GM12878 (cell line): ENCODE data around the gene C16orf96. TPM values are rescaled to one million over a fixed set of nuclear protein-coding genes. Genes with fewer than 3 reads are reported as not detected.

Experiments used
- ATAC-seq: fragments of 200-7000 bp; cut with Tn5 transposase; 3 replicates; pipeline ENCODE4 v1.9.1; 2020; ENCODE audit warnings: mild to moderate bottlenecking, moderate library complexity
- BruUV-seq: library from RNA; stranded (reverse); fragments of 400-500 nt; replicated peaks from 2 replicates; lab custom pipeline; 2021; lab: Mats Ljungman, UMichigan
- CTCF ChIA-PET: fragments of 300-600 bp; sonication (Branson Sonifier 250); formaldehyde crosslinking; extraction: SDS; loops from one replicate; lab custom pipeline; 2021; ENCODE audit warnings: inconsistent platforms; lab: Yijun Ruan, JAX
- POLR2A ChIA-PET: fragments of 350-600 bp; formaldehyde crosslinking; extraction: SDS; loops from one replicate; lab custom pipeline; 2021; ENCODE audit warnings: inconsistent platforms; lab: Charles Lee
- RAD21 ChIA-PET: fragments of 300-600 bp; sonication (Branson Sonifier 250); formaldehyde crosslinking; loops from one replicate; lab custom pipeline; 2023; ENCODE audit warnings: antibody characterized with exemption; ENCODE audit not compliant: unreplicated experiment; lab: Charles Lee
- SMC1A ChIA-PET: fragments of 300-600 bp; sonication (Branson Sonifier 250); formaldehyde crosslinking; loops from one replicate; lab custom pipeline; 2023; ENCODE audit not compliant: unreplicated experiment, uncharacterized antibody; lab: Charles Lee
- DNase-seq: peaks from one replicate; pipeline ENCODE4 v3.0.0-alpha.2; 2011; ENCODE audit warnings: low read depth, low spot score
- FAIRE-seq: peaks from 3 replicates; lab custom pipeline; 2011; peaks lifted over from hg19 to GRCh38; lab: Jason Lieb, UNC
- H2AFZ ChIP-seq: 2 replicates; pipeline ENCODE4 v1.6.0; 2011; ENCODE audit warnings: low read depth, low read length, control low read depth; ENCODE audit not compliant: control insufficient read depth
- H3K27ac ChIP-seq: 2 replicates; pipeline ENCODE4 v1.5.1; 2011; ENCODE audit warnings: control low read depth; ENCODE audit not compliant: control insufficient read depth, insufficient read depth
- H3K27me3 ChIP-seq, 2 experiments: replicated peaks in 1 of 2; 2 replicates each; pipeline versions ENCODE4 v1.6.0 to v1.6.1; 2011; ENCODE audit warnings: low read length in 1 of 2; ENCODE audit not compliant: control insufficient read depth in 2 of 2, insufficient read depth in 2 of 2
- H3K36me3 ChIP-seq, 2 experiments: 2 replicates each; pipeline ENCODE4 v1.5.1; 2011; ENCODE audit warnings: low read length in 1 of 2; ENCODE audit not compliant: control insufficient read depth in 2 of 2, insufficient read depth in 2 of 2
- H3K4me1 ChIP-seq: 2 replicates; pipeline ENCODE4 v1.6.1; 2011; ENCODE audit warnings: mild to moderate bottlenecking, low read length, moderate library complexity, mixed read lengths; ENCODE audit not compliant: control insufficient read depth, insufficient read depth
- H3K4me2 ChIP-seq: 2 replicates; pipeline ENCODE4 v1.6.0; 2011; ENCODE audit warnings: control low read depth; ENCODE audit not compliant: control insufficient read depth, insufficient read depth
- H3K4me3 ChIP-seq: fragments of 200-600 bp; sonication (generic); 2 replicates; pipeline ENCODE4 v1.5.1; 2016
- H3K79me2 ChIP-seq: 2 replicates; pipeline ENCODE4 v1.6.0; 2011; ENCODE audit warnings: low read length; ENCODE audit not compliant: control insufficient read depth, insufficient read depth
- H3K9ac ChIP-seq: 2 replicates; pipeline ENCODE4 v1.8.0; 2011; ENCODE audit warnings: low read length, control low read depth, mixed read lengths; ENCODE audit not compliant: control insufficient read depth, insufficient read depth
- H3K9me3 ChIP-seq: replicated peaks from 3 replicates; pipeline ENCODE4 v1.5.1; 2011; ENCODE audit warnings: mild to moderate bottlenecking, low read length; ENCODE audit not compliant: control insufficient read depth, insufficient read depth
- H4K20me1 ChIP-seq: 2 replicates; pipeline ENCODE4 v1.6.0; 2011; ENCODE audit not compliant: control insufficient read depth, insufficient read depth
- CHD2 ChIP-seq: IDR thresholded peaks from 2 replicates; pipeline ENCODE4 v1.6.1; 2011; ENCODE audit warnings: low read depth, low read length, improper control_type of control experiment, borderline replicate concordance
- FOXM1 ChIP-seq: IDR thresholded peaks from 2 replicates; pipeline ENCODE4 v1.6.1; 2012; ENCODE audit warnings: low read depth, mild to moderate bottlenecking, inconsistent platforms, low read length, moderate library complexity
- NFIC ChIP-seq: IDR thresholded peaks from 2 replicates; pipeline ENCODE4 v1.6.1; 2012; ENCODE audit warnings: low read depth, mild to moderate bottlenecking, inconsistent platforms, low read length, moderate library complexity
- NFXL1 ChIP-seq: fragments of 450-650 bp; IDR thresholded peaks from 2 replicates; pipeline ENCODE4 v1.6.1; 2017; ENCODE audit warnings: antibody characterized with exemption, mild to moderate bottlenecking, borderline replicate concordance
- NRF1 ChIP-seq: conservative IDR thresholded peaks from 2 replicates; pipeline ENCODE4 v1.6.1; 2011; ENCODE audit warnings: mild to moderate bottlenecking, low read depth, low read length, improper control_type of control experiment
- POLR2AphosphoS5 ChIP-seq: IDR thresholded peaks from 2 replicates; pipeline ENCODE4 v1.6.1; 2011; ENCODE audit warnings: mild to moderate bottlenecking, low read length, inconsistent platforms
- SREBF2 ChIP-seq: IDR thresholded peaks from 2 replicates; pipeline ENCODE4 v1.6.1; 2012; ENCODE audit warnings: mild to moderate bottlenecking, low read length
- YY1 ChIP-seq: IDR thresholded peaks from 2 replicates; pipeline ENCODE4 v1.6.1; 2011; ENCODE audit warnings: low read depth, mild to moderate bottlenecking, low read length
- WGBS: methylation state at CpG from one replicate; pipeline ENCODE4 v1.1.6; 2016; ENCODE audit warnings: low lambda C conversion rate; ENCODE audit not compliant: insufficient replicate concordance, insufficient coverage; ENCODE audit errors: missing lambda C conversion rate; 5-methylcytosine and 5-hydroxymethylcytosine counted together
- in situ Hi-C: fragments of 300-500 bp; cut with MboI; formaldehyde crosslinking; loops from 9 replicates; pipeline ENCODE4 v1.14.3; 2018; ENCODE audit warnings: mixed read lengths
- intact Hi-C: fragments of 100-400 bp; cut with micrococcal nuclease; formaldehyde crosslinking; loops from one replicate; pipeline ENCODE4 v1.14.2; 2022; ENCODE audit not compliant: unreplicated experiment
- polyA plus RNA-seq, 11 experiments: library from polyadenylated mRNA; depleted of rRNA in 4 of 11; unstranded in 6 of 11; stranded (reverse) in 5 of 11; fragments of >200 nt; fragmentation: Nextera tagmentation in 4 of 11; fragmentation: Illumina TruSeq in 1 of 11; extraction: Ambion mirVana in 4 of 11; extraction: Trizol in 1 of 11; gene quantifications; 1 replicate in 1 of 11; 2 replicates in 10 of 11; pipeline versions ENCODE4 v1.2.1 to v1.2.3, GENCODE V29; 2011 to 2016; ENCODE audit warnings: inconsistent platforms in 2 of 11, missing spikeins in 2 of 11, low read depth in 1 of 11
- total RNA-seq, 4 experiments: library from RNA; depleted of rRNA in 3 of 4; stranded (reverse); fragments of >200 nt in 3 of 4; fragmentation: Illumina TruSeq in 1 of 4; extraction: Trizol in 1 of 4; gene quantifications; 2 replicates each; pipeline versions ENCODE4 v1.2.1 to v1.2.3, GENCODE V29; 2013 to 2021
- TF ChIP-seq, protein P1 (sequence below): fragments of 450-650 bp; IDR thresholded peaks from 2 replicates; pipeline ENCODE4 v1.6.1; 2016; ENCODE audit warnings: mild to moderate bottlenecking
- TF ChIP-seq, protein P2 (sequence below): fragments of 450-650 bp; formaldehyde crosslinking; IDR thresholded peaks from 2 replicates; pipeline ENCODE4 v1.4.0; 2022; ENCODE audit warnings: mild to moderate bottlenecking, moderate library complexity
- TF ChIP-seq, protein P3 (sequence below): IDR thresholded peaks from 2 replicates; pipeline ENCODE4 v1.6.1; 2012; ENCODE audit warnings: low read depth, low read length, improper control_type of control experiment

The C16orf96 gene
- total and polyA plus RNA-seq, 10 of the 15 experiments (the other 5 are each of a cell fraction or from before 2014, with no cell fraction given) = 0.01 to 0.08 (median 0.01) TPM; not detected in 7

DNA sequence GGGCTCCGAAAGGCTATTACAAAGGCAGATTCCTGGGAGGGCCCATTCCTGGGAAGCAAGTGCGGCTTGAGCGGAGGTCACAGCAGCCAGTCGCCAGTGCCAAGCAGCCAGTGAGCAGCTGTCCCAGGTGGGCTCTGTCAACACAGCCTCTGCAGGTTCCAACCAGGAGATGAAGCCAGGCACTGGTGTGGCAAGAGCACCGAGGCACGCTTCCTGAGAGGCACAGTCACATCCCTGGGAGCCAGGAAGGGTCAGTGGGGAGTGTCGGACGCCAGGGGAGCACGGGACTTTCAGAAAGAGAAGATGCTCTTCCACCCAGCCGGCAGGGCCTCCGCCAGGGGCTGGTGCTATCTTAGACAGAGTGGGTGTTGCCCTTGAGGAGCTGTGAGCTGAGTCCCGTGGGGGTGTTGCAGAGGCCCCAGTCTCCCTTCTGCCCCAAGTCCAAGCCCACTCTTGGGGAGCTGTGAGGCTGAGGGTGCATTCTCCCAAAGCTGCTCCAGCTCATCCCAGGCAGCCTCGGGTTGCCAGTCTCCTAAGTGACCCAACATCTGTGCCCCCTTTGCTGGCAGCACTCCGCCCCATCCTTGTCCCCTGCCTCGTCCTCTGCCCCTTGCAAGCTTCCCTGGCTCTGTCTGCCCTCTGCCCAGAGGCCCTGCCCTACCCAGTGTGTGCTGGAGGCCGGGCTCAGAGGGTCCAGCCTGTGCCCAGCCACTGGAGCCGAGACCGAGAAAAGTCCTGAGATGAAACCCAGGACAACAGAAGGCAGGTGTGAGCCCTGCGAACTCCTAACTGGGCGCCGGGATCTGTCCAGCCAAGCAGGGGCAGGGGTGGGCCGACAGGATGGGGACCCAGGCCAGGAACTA is 51.9 kb downstream of the C16orf96 start:
- H3K9me3 ChIP-seq = no peaks in the 10 kb centered on the region
- no peak for TF ChIP-seq SREBF2
- TF ChIP-seq NRF1 = no peak
- TF ChIP-seq POLR2AphosphoS5 = peak; percentile 70; the same call in 1 of the 2 replicates

DNA sequence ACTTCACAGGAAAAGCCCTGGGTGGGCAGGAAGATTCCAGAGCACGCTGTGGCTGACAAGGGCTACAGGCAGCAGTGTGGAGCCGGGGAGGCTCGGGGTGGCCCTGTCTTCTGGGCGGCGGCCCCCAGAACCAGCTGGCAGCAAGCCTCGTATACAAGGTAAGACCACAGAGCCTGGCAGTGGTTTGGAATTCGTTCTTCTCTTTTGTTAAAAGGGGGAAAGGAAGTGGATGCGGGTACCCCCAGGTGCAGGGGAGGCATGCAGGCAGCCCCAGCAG is 52.5 kb downstream of the C16orf96 start:
- Histone ChIP-seq H3K9me3 (no peaks in the 10 kb centered on the region), H3K4me1 (peaks cover 6% of the 10 kb centered on the region; the same call in 1 of the 2 replicates), H3K4me2 (no peak overlapping the region), H3K4me3 (no peak overlapping the region), H3K27ac (no peak overlapping the region), H4K20me1 (no peaks in the 10 kb centered on the region), H2AFZ (no peak overlapping the region), H3K79me2 (peaks cover 17% of the 10 kb centered on the region), H3K36me3 (peaks cover 0 to 10% of the 10 kb centered on the region in 2 experiments; a peak in 2 of 4 replicates), H3K27me3 (no peaks in the 10 kb centered on the region), H3K9ac (no peak overlapping the region)
- ChIA-PET POLR2A (no interaction called here), RAD21 (no interaction called here), SMC1A (no interaction called here), CTCF (no interaction called here)
- WGBS = 70% methylated on average over 8 of the region's 8 CpGs
- no TSS peak for BruUV-seq
- in situ Hi-C loops = no loop called here
- ATAC-seq (no peak), DNase-seq (no peak), FAIRE-seq (no peak)
- intact Hi-C loops = no loop called here
- TF ChIP-seq, protein P1, sequence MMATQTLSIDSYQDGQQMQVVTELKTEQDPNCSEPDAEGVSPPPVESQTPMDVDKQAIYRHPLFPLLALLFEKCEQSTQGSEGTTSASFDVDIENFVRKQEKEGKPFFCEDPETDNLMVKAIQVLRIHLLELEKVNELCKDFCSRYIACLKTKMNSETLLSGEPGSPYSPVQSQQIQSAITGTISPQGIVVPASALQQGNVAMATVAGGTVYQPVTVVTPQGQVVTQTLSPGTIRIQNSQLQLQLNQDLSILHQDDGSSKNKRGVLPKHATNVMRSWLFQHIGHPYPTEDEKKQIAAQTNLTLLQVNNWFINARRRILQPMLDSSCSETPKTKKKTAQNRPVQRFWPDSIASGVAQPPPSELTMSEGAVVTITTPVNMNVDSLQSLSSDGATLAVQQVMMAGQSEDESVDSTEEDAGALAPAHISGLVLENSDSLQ = no peak
- TF ChIP-seq YY1 (no peak), NFIC (no peak), NFXL1 (no peak), FOXM1 (no peak), CHD2 (no peak)
- TF ChIP-seq, protein P2, sequence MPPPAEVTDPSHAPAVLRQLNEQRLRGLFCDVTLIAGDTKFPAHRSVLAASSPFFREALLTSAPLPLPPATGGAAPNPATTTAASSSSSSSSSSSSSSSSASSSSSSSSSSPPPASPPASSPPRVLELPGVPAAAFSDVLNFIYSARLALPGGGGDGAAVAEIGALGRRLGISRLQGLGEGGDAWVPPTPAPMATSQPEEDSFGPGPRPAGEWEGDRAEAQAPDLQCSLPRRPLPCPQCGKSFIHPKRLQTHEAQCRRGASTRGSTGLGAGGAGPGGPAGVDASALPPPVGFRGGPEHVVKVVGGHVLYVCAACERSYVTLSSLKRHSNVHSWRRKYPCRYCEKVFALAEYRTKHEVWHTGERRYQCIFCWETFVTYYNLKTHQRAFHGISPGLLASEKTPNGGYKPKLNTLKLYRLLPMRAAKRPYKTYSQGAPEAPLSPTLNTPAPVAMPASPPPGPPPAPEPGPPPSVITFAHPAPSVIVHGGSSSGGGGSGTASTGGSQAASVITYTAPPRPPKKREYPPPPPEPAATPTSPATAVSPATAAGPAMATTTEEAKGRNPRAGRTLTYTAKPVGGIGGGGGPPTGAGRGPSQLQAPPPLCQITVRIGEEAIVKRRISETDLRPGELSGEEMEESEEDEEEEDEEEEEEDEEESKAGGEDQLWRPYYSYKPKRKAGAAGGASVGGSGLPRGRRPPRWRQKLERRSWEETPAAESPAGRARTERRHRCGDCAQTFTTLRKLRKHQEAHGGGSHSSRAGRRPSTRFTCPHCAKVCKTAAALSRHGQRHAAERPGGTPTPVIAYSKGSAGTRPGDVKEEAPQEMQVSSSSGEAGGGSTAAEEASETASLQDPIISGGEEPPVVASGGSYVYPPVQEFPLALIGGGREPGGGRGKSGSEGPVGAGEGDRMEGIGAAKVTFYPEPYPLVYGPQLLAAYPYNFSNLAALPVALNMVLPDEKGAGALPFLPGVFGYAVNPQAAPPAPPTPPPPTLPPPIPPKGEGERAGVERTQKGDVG = no peak
- TF ChIP-seq, protein P3, sequence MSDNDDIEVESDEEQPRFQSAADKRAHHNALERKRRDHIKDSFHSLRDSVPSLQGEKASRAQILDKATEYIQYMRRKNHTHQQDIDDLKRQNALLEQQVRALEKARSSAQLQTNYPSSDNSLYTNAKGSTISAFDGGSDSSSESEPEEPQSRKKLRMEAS = no peak

More for the DNA sequence above, 51.9 kb downstream of the C16orf96 start:
- peaks cover 12% of the 10 kb centered on the region for H3K79me2 ChIP-seq
- no peaks in the 10 kb centered on the region for H3K27me3 ChIP-seq
- in situ Hi-C loops (no loop called here), intact Hi-C loops (no loop called here)
- ChIA-PET CTCF (no interaction called here), RAD21 (no interaction called here), SMC1A (no interaction called here), POLR2A (no interaction called here)
- H2AFZ ChIP-seq = no peak overlapping the region
- BruUV-seq = no TSS peak
- no peak for FAIRE-seq
- ATAC-seq = 0 out of 3 replicates have a peak, but pooled peaks have one; percentile 6
- H3K4me3 ChIP-seq = no peak overlapping the region
- no peak overlapping the region for H3K9ac ChIP-seq
- WGBS = 85% methylated on average over 22 of the region's 22 CpGs
- no peak overlapping the region for H3K4me2 ChIP-seq
- no peak for DNase-seq
- no peaks in the 10 kb centered on the region for H4K20me1 ChIP-seq
- H3K27ac ChIP-seq = no peak overlapping the region
- peaks cover 0 to 10% of the 10 kb centered on the region in 2 experiments; a peak in 2 of 4 replicates for H3K36me3 ChIP-seq
- peaks cover 4% of the 10 kb centered on the region; the same call in 1 of the 2 replicates for H3K4me1 ChIP-seq
